ENCODE data around the gene PAK1. TPM values are rescaled to one million over a fixed set of nuclear protein-coding genes. Genes with fewer than 3 reads are reported as not detected.
A peak's percentile ranks its signal among the peaks of the same experiment; 100 is the strongest.

PAK1 gene
- total and polyA plus RNA-seq, 10 of the 15 experiments (the other 5 are each of a cell fraction or from before 2014, with no cell fraction given): 43.8 to 321 (median 110) TPM

DNA sequence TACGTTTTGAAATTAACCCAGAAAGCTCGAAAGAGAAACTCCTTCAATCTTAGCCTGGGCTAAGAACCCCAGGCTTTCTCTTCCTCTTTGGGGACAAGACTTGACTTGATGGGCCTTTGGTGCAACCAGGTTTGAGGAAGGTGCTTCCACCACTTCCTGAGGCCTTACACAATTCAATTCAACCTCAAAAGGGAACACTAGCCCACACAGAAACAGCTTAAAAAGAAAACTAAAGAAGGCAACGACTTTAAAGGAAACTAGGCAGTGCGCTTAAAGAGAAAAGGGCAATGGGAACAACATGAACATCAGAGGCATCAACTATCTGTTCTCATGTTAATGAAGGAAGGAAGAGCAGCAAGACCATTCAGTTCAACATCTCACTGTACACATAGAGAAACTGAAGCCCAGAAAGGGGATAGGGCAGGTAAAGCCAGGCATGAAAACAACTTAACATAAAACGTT, 24.8 kb downstream of the PAK1 start (continued):
- TF ChIP-seq NR2C1 (IDR thresholded peaks at IDR 0.05) (no peak), STAT1 (conservative IDR thresholded peaks at IDR 0.05) (no peak), JUNB (IDR thresholded peaks at IDR 0.05) (0 out of 2 replicates have a peak, but pooled peaks have one; percentile 30), RUNX3 (IDR thresholded peaks at IDR 0.05; ENCODE audit: low read length) (peak; percentile 97), NFXL1 (IDR thresholded peaks at IDR 0.05; ENCODE audit: borderline replicate concordance) (no peak), MXI1 (IDR thresholded peaks at IDR 0.05; ENCODE audit: low read depth, low read length) (no peak), PML (IDR thresholded peaks at IDR 0.05; ENCODE audit: low read length) (peak; percentile 44; the same call in 1 of the 2 replicates), WRNIP1 (IDR thresholded peaks at IDR 0.05; ENCODE audit: borderline replicate concordance, low read depth, low read length) (no peak), MEF2B (IDR thresholded peaks at IDR 0.05; ENCODE audit: partially characterized antibody, poor library complexity, severe bottlenecking) (peak; percentile 55), IKZF1 (conservative IDR thresholded peaks at IDR 0.05) (peak; percentile 93), FOXM1 (IDR thresholded peaks at IDR 0.05; ENCODE audit: low read depth, low read length) (peak; percentile 85; the same call in 1 of the 2 replicates), POLR2AphosphoS5 (IDR thresholded peaks at IDR 0.05; ENCODE audit: low read length) (no peak), ZNF384 (IDR thresholded peaks at IDR 0.05; ENCODE audit: borderline replicate concordance, low read depth, low read length) (no peak), SPI1 (IDR thresholded peaks at IDR 0.05; ENCODE audit: borderline replicate concordance, insufficient read depth, low read depth, low read length) (peak; percentile 91), ZBED1 (IDR thresholded peaks at IDR 0.05; ENCODE audit: borderline replicate concordance) (no peak), CHD4 (IDR thresholded peaks at IDR 0.05) (no peak), STAT3 (IDR thresholded peaks at IDR 0.05; ENCODE audit: low read depth, low read length) (no peak), CREM (IDR thresholded peaks at IDR 0.05; ENCODE audit: low read depth) (no peak), TCF7 (IDR thresholded peaks at IDR 0.05; ENCODE audit: borderline replicate concordance) (peak; percentile 53; the same call in 1 of the 2 replicates), RBBP5 (conservative IDR thresholded peaks at IDR 0.05) (no peak), RELB (IDR thresholded peaks at IDR 0.05; ENCODE audit: low read depth) (peak; percentile 92; the same call in 1 of the 2 replicates), TAF1 (IDR thresholded peaks at IDR 0.05; ENCODE audit: borderline replicate concordance, low read depth, low read length) (no peak), USF1 (IDR thresholded peaks at IDR 0.05; ENCODE audit: borderline replicate concordance, extremely low read length, insufficient read depth, low read depth, low read length) (no peak), ZNF207 (IDR thresholded peaks at IDR 0.05; ENCODE audit: borderline replicate concordance) (no peak)
- TF ChIP-seq, protein P1, sequence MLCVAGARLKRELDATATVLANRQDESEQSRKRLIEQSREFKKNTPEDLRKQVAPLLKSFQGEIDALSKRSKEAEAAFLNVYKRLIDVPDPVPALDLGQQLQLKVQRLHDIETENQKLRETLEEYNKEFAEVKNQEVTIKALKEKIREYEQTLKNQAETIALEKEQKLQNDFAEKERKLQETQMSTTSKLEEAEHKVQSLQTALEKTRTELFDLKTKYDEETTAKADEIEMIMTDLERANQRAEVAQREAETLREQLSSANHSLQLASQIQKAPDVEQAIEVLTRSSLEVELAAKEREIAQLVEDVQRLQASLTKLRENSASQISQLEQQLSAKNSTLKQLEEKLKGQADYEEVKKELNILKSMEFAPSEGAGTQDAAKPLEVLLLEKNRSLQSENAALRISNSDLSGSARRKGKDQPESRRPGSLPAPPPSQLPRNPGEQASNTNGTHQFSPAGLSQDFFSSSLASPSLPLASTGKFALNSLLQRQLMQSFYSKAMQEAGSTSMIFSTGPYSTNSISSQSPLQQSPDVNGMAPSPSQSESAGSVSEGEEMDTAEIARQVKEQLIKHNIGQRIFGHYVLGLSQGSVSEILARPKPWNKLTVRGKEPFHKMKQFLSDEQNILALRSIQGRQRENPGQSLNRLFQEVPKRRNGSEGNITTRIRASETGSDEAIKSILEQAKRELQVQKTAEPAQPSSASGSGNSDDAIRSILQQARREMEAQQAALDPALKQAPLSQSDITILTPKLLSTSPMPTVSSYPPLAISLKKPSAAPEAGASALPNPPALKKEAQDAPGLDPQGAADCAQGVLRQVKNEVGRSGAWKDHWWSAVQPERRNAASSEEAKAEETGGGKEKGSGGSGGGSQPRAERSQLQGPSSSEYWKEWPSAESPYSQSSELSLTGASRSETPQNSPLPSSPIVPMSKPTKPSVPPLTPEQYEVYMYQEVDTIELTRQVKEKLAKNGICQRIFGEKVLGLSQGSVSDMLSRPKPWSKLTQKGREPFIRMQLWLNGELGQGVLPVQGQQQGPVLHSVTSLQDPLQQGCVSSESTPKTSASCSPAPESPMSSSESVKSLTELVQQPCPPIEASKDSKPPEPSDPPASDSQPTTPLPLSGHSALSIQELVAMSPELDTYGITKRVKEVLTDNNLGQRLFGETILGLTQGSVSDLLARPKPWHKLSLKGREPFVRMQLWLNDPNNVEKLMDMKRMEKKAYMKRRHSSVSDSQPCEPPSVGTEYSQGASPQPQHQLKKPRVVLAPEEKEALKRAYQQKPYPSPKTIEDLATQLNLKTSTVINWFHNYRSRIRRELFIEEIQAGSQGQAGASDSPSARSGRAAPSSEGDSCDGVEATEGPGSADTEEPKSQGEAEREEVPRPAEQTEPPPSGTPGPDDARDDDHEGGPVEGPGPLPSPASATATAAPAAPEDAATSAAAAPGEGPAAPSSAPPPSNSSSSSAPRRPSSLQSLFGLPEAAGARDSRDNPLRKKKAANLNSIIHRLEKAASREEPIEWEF (IDR thresholded peaks at IDR 0.05; ENCODE audit: insufficient replicate concordance, low read depth, low read length): no peak

Measured in GM12878 (cell line).